GM10266 (cell line): Measurements from ENCODE around the gene TJP2.

Experiments
- DNase-seq: peaks from one replicate; pipeline ENCODE4 v3.0.0; 2012; ENCODE audit errors: extremely low spot score
- CTCF ChIP-seq: IDR thresholded peaks from 2 replicates; pipeline ENCODE4 v1.5.1; 2012; ENCODE audit warnings: mild to moderate bottlenecking, low read depth; ENCODE audit not compliant: control insufficient read depth, insufficient read depth; ENCODE audit errors: missing control alignments

The TJP2 gene

DNA sequence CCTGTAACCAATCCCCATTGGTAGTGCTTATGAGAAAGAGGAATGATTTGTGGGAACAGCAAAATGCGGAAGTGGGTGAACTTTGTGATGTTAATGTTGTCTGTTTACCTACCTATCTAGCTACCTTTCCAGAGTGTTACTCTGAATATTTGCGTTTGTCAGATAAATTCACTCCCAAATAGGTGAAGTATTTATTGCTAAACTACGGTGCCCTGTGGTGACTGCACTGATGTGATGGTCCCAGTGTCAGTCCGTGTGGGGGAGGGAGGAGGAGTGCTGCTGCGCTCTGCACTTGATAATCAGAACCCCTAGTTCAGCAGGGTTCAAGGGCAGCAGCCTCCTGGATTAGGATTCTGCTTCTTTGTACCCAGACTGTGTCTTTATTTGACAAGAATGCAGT lies 55.3 kb downstream of the TJP2 start:
- DNase-seq = no peak
- no peak for TF ChIP-seq CTCF

DNA sequence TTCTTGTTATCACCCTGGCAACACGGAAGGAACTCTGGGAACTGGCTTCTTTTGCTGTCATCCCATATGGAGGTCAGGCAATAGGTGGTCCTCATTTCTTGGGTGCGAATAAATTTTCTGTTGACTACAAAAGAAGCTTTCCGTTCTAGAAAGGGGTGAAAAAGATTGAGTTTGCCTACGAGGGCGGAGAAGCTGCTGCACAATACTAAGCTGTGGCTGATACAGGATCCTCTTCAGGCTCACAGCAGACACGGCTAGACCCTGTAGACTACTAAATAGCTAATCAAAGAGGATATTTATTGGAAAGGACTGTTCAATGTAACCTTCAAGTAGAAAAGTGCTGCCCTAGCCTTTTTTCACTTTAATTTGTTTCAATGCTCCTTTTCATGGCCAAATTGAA lies 58.1 kb downstream of the TJP2 start:
- DNase-seq = no peak
- TF ChIP-seq CTCF = no peak

- no peak for DNase-seq
- no peak for TF ChIP-seq CTCF
Measured at GRCh38 chr9:69234683-69235082, 60.6 kb downstream of the TJP2 start.

DNA sequence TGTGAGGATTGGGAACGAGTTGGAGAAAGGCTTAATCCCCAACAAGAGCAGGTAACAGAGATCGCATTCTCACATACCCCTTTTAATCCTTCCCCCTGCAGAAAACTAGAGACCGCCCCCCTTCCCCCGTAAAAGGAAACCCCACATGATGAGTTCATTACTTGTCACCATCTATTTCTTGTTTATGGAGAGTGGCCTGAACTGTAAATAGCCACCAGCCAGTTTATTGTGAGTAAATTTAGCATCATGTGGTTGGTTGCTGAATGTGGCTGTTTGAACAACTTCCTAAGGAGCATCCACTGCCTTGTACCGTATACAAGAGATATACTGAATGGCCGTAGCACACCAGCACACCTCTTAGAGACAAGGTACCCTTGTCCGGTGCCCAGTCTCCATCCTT lies 62.1 kb downstream of the TJP2 start:
- no peak for DNase-seq
- no peak for TF ChIP-seq CTCF

DNA sequence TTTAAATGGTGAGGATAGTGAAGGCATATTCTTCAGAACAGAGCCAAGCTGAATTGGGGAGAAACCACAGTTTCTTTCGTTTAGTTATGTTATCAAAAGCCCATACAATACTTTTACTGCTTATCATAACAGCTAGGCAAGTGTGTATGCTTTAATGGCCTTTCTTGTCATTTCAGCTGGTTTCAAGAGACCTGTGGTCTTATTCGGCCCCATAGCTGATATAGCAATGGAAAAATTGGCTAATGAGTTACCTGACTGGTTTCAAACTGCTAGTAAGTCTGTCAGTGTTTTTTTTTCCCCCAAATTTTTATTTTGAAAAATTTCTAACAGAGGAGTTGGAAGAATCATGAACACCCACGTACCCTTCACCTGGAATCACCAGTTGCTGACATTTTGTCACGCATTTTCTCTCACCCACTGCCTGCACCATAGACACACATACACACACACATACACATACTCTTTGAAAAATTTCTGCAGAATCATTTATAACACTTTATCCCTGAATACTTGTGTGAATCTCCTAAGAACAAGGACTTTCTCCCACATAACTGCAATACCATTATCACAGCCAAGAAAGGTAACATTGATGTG lies 63.7 kb downstream of the TJP2 start:
- TF ChIP-seq CTCF = no peak
- DNase-seq = no peak

DNA sequence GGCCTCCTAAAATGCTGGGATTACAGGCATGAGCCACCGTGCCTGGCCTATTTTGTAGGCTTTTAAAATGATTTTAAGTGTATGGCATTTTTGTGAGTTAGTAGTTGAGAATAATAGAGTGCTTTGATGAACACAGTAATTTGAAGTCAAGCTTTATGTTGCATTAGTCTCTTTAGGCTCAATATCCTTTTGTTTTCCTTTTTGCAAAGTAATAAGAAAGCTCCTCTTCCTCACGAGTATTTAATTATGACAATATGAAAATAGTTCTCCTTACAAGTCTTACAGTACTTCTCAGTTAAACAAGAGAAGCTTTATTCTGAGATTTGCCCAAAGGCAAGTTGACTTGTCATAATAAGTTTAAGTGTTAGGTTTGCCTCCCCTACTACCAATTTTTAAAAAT lies 69.0 kb downstream of the TJP2 start:
- TF ChIP-seq CTCF = no peak
- no peak for DNase-seq

DNA sequence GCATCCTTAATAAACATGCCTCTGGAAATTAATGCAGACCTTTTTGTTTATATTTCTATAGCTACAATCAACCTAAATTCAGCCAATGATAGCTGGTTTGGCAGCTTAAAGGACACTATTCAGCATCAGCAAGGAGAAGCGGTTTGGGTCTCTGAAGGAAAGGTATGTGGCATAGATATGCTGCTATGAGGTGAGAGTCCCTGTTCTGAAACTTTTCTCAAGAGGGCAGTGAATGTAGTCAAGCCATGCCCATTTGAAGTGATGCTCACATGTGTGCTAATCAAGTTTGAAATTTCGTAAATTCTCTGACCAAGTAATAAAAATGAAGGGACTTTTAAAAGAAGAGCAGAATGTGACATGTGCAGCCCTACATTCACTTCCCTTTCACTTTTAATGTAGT lies 72.6 kb downstream of the TJP2 start:
- no peak for TF ChIP-seq CTCF
- DNase-seq = no peak
